Mesenchymal stem cell (in vitro differentiated cells and primary cell): Measurements from ENCODE around the gene NOTCH1.

Source experiments
- DNase-seq: peaks from one replicate; pipeline ENCODE4 v3.0.0-alpha.2; 2013
- H2AFZ ChIP-seq: one replicate; pipeline ENCODE4 v1.6.1; 2013; ENCODE audit warnings: low read depth, mild to moderate bottlenecking, control low read depth, inconsistent platforms, low read length, moderate library complexity
- H2AK5ac ChIP-seq: 2 replicates; pipeline ENCODE4 v1.6.1; 2013; ENCODE audit warnings: low read length, moderate library complexity, mild to moderate bottlenecking, inconsistent platforms; ENCODE audit not compliant: severe bottlenecking
- H2BK120ac ChIP-seq: one replicate; pipeline ENCODE4 v1.6.1; 2013; ENCODE audit warnings: low read depth, mild to moderate bottlenecking, inconsistent platforms, low read length, moderate library complexity
- H2BK12ac ChIP-seq, 2 experiments: one replicate each; pipeline ENCODE4 v1.6.1; 2013; ENCODE audit warnings: inconsistent platforms in 2 of 2, low read length in 2 of 2, mild to moderate bottlenecking in 2 of 2, moderate library complexity in 2 of 2, control low read depth in 1 of 2
- H2BK15ac ChIP-seq: one replicate; pipeline ENCODE4 v1.6.1; 2013; ENCODE audit warnings: mild to moderate bottlenecking, low read depth, inconsistent platforms; ENCODE audit not compliant: poor library complexity, severe bottlenecking
- H2BK5ac ChIP-seq: 2 replicates; pipeline ENCODE4 v1.6.1; 2013; ENCODE audit warnings: low read depth, mild to moderate bottlenecking, low read length, control low read depth, inconsistent platforms; ENCODE audit not compliant: poor library complexity, severe bottlenecking
- H3K14ac ChIP-seq, 2 experiments: one replicate each; pipeline ENCODE4 v1.6.1; 2013; ENCODE audit warnings: inconsistent platforms in 2 of 2, low read length in 2 of 2, control low read depth in 1 of 2, mild to moderate bottlenecking in 1 of 2, moderate library complexity in 1 of 2
- H3K18ac ChIP-seq, 2 experiments: one replicate each; pipeline ENCODE4 v1.6.1; 2013; ENCODE audit warnings: inconsistent platforms in 2 of 2, low read length in 2 of 2, control low read depth in 1 of 2, low read depth in 1 of 2, mild to moderate bottlenecking in 1 of 2
- H3K23ac ChIP-seq, 2 experiments: one replicate each; pipeline ENCODE4 v1.6.1; 2013; ENCODE audit warnings: inconsistent platforms in 2 of 2, low read length in 2 of 2, mild to moderate bottlenecking in 2 of 2, moderate library complexity in 2 of 2, control low read depth in 1 of 2
- H3K27ac ChIP-seq: 2 replicates; pipeline ENCODE4 v1.5.1; 2013; ENCODE audit warnings: mild to moderate bottlenecking, moderate library complexity, low read length, control low read depth, inconsistent platforms; ENCODE audit not compliant: poor library complexity, severe bottlenecking
- H3K27me3 ChIP-seq, 2 experiments: 2 replicates each; pipeline versions ENCODE4 v1.6.1 to v1.7.0; 2013; ENCODE audit warnings: low read length in 2 of 2, mild to moderate bottlenecking in 2 of 2, moderate library complexity in 2 of 2, control low read depth in 1 of 2, inconsistent platforms in 1 of 2; ENCODE audit not compliant: control insufficient read depth in 1 of 2, insufficient read depth in 1 of 2
- H3K36me3 ChIP-seq, 2 experiments: 2 replicates each; pipeline versions ENCODE4 v1.6.1 to v1.7.0; 2013; ENCODE audit warnings: low read length in 2 of 2, control low read depth in 1 of 2, inconsistent platforms in 1 of 2, low read depth in 1 of 2, mild to moderate bottlenecking in 1 of 2; ENCODE audit not compliant: insufficient read depth in 2 of 2, control insufficient read depth in 1 of 2
- H3K4ac ChIP-seq, 2 experiments: one replicate each; pipeline ENCODE4 v1.6.1; 2013; ENCODE audit warnings: inconsistent platforms in 2 of 2, low read length in 2 of 2, mild to moderate bottlenecking in 2 of 2, moderate library complexity in 2 of 2, control low read depth in 1 of 2, low read depth in 1 of 2
- H3K4me1 ChIP-seq: 2 replicates; pipeline ENCODE4 v1.6.1; 2013; ENCODE audit warnings: low read depth, low read length, control low read depth; ENCODE audit not compliant: control insufficient read depth, insufficient read depth
- H3K4me2 ChIP-seq: 2 replicates; pipeline ENCODE4 v1.6.1; 2013; ENCODE audit warnings: low read length, mild to moderate bottlenecking, inconsistent platforms; ENCODE audit not compliant: poor library complexity, severe bottlenecking
- H3K4me3 ChIP-seq, 2 experiments: 2 replicates each; pipeline versions ENCODE4 v1.5.1 to v1.7.0; 2013; ENCODE audit warnings: low read length in 2 of 2, mild to moderate bottlenecking in 2 of 2, control low read depth in 1 of 2, low read depth in 1 of 2; ENCODE audit not compliant: insufficient read depth in 1 of 2
- H3K79me1 ChIP-seq: replicated peaks from 2 replicates; pipeline ENCODE4 v1.6.1; 2013; ENCODE audit warnings: mild to moderate bottlenecking, control low read depth, low read length, inconsistent platforms; ENCODE audit not compliant: poor library complexity, severe bottlenecking
- H3K9ac ChIP-seq: 2 replicates; pipeline ENCODE4 v1.7.0; 2013; ENCODE audit warnings: mild to moderate bottlenecking, low read length, moderate library complexity
- H3K9me3 ChIP-seq: 2 replicates; pipeline ENCODE4 v1.7.0; 2013; ENCODE audit warnings: mild to moderate bottlenecking, low read length; ENCODE audit not compliant: control insufficient read depth
- H4K8ac ChIP-seq: one replicate; pipeline ENCODE4 v1.6.1; 2013; ENCODE audit warnings: inconsistent platforms, mild to moderate bottlenecking, low read length, moderate library complexity
- H4K91ac ChIP-seq: one replicate; pipeline ENCODE4 v1.6.1; 2013; ENCODE audit warnings: mild to moderate bottlenecking, low read length, inconsistent platforms
- WGBS: methylation state at CpG from one replicate; pipeline ENCODE4 v1.1.7; 2013; ENCODE audit warnings: mixed read lengths; 5-methylcytosine and 5-hydroxymethylcytosine counted together

NOTCH1 gene

GRCh38 chr9:136535070-136535469, 10.8 kb downstream of the NOTCH1 start:
- Histone ChIP-seq H2AFZ (no peak overlapping the region), H3K14ac (no peak overlapping the region), H3K4me2 (no peak overlapping the region), H3K9ac (no peak overlapping the region), H3K79me1 (peaks cover 69% of the 10 kb centered on the region), H3K36me3 (peaks cover 0 to 84% of the 10 kb centered on the region in 2 experiments), H3K9me3 (no peaks in the 10 kb centered on the region), H2BK12ac (no peak overlapping the region), H2BK5ac (no peak overlapping the region), H3K4me1 (peaks cover 35% of the 10 kb centered on the region), H4K91ac (no peak overlapping the region), H3K27me3 (no peaks in the 10 kb centered on the region), H2AK5ac (no peak overlapping the region), H3K27ac (no peak overlapping the region), H3K4me3 (no peak overlapping the region), H3K18ac (peak overlapping the region; percentile 55 to 66), H4K8ac (peak overlapping the region; percentile 38), H3K23ac (no peak overlapping the region), H3K4ac (no peak overlapping the region), H2BK120ac (no peak overlapping the region), H2BK15ac (peak overlapping the region; percentile 17)
- DNase-seq: no peak
- 73% methylated on average over 14 of the region's 14 CpGs for WGBS

DNA sequence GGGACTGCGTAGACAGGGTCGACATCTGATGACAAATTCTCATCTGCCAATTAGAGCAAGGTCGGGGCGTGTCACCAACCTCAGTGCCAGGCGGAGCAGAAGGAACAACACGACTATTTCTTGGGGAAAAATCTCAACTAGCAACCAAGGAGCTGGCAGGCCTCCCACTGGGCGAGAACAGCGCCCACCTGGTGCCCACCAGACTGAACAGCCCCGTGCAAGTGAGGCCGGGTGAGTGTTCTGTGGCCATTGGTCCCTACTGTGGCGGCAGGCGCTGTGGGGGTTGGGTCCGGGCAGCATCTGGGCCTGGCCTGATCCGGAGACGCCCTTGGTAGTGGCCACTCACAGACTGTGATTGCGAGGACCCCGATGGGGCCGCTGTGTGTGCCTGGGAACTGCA, 11.5 kb downstream of the NOTCH1 start:
- no peak overlapping the region for H3K23ac ChIP-seq
- no peak overlapping the region for H3K4ac ChIP-seq
- H4K8ac ChIP-seq: no peak overlapping the region
- H2BK5ac ChIP-seq: no peak overlapping the region
- H2BK15ac ChIP-seq: no peak overlapping the region
- H3K4me2 ChIP-seq: no peak overlapping the region
- peaks cover 67% of the 10 kb centered on the region for H3K79me1 ChIP-seq
- H3K4me3 ChIP-seq: no peak overlapping the region
- H3K14ac ChIP-seq: no peak overlapping the region
- H3K9me3 ChIP-seq: no peaks in the 10 kb centered on the region
- H3K4me1 ChIP-seq: peaks cover 35% of the 10 kb centered on the region
- peaks cover 0 to 85% of the 10 kb centered on the region in 2 experiments for H3K36me3 ChIP-seq
- no peak overlapping the region for H3K27ac ChIP-seq
- WGBS: 91% methylated on average over 15 of the region's 18 CpGs
- no peak overlapping the region for H2BK120ac ChIP-seq
- no peak overlapping the region for H3K9ac ChIP-seq
- H2BK12ac ChIP-seq: no peak overlapping the region
- no peak overlapping the region for H2AK5ac ChIP-seq
- no peak overlapping the region for H2AFZ ChIP-seq
- no peak overlapping the region for H4K91ac ChIP-seq
- H3K27me3 ChIP-seq: no peaks in the 10 kb centered on the region
- DNase-seq: no peak
- no peak overlapping the region for H3K18ac ChIP-seq

DNA sequence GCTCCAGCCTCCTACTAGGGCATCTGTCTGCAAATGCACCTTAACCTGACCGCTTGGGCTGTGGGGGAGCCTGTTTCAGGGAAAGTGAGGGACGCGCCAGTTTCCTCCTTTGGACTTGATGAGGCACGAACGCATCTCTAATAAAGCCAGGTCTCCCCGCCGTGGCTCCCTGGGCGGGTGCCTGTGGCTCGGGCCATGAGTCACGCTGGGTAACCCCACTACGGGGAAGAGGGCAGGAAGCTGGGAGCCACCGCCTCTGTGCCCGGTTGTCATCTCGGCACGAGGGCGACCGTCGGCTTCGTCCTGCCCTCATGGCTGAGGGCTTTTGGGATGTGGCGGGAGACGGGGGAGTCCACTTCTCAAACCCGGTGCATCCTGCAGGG, 12.1 kb downstream of the NOTCH1 start:
- H2BK120ac ChIP-seq: no peak overlapping the region
- no peak overlapping the region for H4K91ac ChIP-seq
- H3K4me1 ChIP-seq: peaks cover 41% of the 10 kb centered on the region
- H3K9me3 ChIP-seq: no peaks in the 10 kb centered on the region
- no peak overlapping the region for H3K4ac ChIP-seq
- no peak overlapping the region for H2AFZ ChIP-seq
- H3K36me3 ChIP-seq: peaks cover 0 to 88% of the 10 kb centered on the region in 2 experiments
- no peak overlapping the region for H4K8ac ChIP-seq
- no peak overlapping the region for H3K23ac ChIP-seq
- no peak overlapping the region for H3K27ac ChIP-seq
- no peak overlapping the region for H2BK5ac ChIP-seq
- no peak overlapping the region for H3K9ac ChIP-seq
- no peak overlapping the region for H3K4me2 ChIP-seq
- H3K14ac ChIP-seq: no peak overlapping the region
- no peak overlapping the region for H2BK12ac ChIP-seq
- H2BK15ac ChIP-seq: no peak overlapping the region
- no peak for DNase-seq
- WGBS: 90% methylated on average over 22 of the region's 22 CpGs
- H3K27me3 ChIP-seq: no peaks in the 10 kb centered on the region
- no peak overlapping the region for H3K18ac ChIP-seq
- H3K79me1 ChIP-seq: peaks cover 71% of the 10 kb centered on the region
- no peak overlapping the region for H2AK5ac ChIP-seq
- H3K4me3 ChIP-seq: no peak overlapping the region

DNA sequence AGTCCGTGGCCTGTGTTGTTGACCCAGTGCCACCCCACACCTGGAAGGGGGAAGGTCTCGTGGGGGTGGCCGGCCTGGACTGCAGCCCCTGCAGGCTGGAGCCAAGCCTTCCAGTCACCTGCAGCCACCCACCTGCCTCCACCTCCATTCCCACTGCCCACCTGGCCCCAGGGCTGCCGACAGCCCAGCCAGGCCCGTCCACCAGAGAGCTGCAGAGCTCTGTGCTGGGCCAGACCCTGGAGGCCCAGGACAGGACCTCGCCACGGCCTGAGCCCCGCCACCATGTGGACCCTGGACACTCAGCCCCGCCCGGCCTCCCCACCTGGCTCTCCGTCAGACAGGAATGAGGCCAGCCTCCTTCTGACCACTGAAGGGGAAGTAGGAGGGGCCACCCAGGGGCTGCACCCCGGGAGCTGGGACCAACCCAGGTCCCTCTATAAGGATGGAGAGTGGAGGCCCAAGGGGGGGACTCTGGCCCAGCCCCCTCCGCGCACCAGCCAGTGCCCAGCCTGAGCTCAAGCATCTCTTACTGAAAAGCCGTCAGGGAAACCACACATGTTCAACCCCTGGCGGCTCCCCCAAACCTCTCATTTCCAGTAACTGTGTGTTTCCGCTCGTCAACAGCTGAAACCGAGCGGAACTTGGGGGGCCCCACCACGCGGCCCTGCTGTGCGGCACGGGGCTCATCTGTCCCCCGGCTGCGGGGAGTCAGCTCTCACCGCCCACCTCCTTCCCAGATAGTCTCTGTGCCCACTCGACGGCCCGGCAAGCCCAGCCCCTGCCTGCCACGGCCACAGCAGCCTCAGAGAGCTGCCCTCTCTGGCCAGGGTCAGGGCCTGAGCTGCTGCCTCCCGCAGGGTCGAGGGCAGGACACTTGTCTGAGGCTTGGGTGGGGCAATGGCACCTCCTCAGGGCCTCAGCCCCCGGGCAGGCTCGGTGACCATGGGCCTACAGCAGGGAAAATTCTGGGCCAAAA, 12.8 kb downstream of the NOTCH1 start:
- no peak overlapping the region for H3K9ac ChIP-seq
- H2BK120ac ChIP-seq: no peak overlapping the region
- H3K4me1 ChIP-seq: peaks cover 45% of the 10 kb centered on the region
- no peak overlapping the region for H2BK5ac ChIP-seq
- no peak overlapping the region for H3K4me2 ChIP-seq
- H3K27ac ChIP-seq: no peak overlapping the region
- H3K23ac ChIP-seq: no peak overlapping the region
- 94% methylated on average over 32 of the region's 35 CpGs for WGBS
- H3K18ac ChIP-seq: no peak overlapping the region
- no peak for DNase-seq
- no peak overlapping the region for H3K14ac ChIP-seq
- peaks cover 66% of the 10 kb centered on the region for H3K79me1 ChIP-seq
- H3K27me3 ChIP-seq: no peaks in the 10 kb centered on the region
- no peaks in the 10 kb centered on the region for H3K9me3 ChIP-seq
- no peak overlapping the region for H2AFZ ChIP-seq
- H4K8ac ChIP-seq: peak overlapping the region; percentile 40
- no peak overlapping the region for H3K4ac ChIP-seq
- no peak overlapping the region for H2BK12ac ChIP-seq
- H4K91ac ChIP-seq: peak overlapping the region; percentile 36
- no peak overlapping the region for H3K4me3 ChIP-seq
- H2BK15ac ChIP-seq: peak overlapping the region; percentile 2
- H3K36me3 ChIP-seq: peaks cover 0 to 81% of the 10 kb centered on the region in 2 experiments
- no peak overlapping the region for H2AK5ac ChIP-seq
